Colonic mucosa (tissue), 4 donors: ENCODE results near the gene CABLES2. TPM values are rescaled to one million over a fixed set of nuclear protein-coding genes. Genes with fewer than 3 reads are reported as not detected.

ENCODE experiments used
- DNase-seq: peaks from one replicate; pipeline ENCODE4 v3.0.0-alpha.2; 2020
- H3K27ac ChIP-seq: fragments of 200-600 bp; one replicate; pipeline ENCODE4 v1.8.0; 2021
- H3K27me3 ChIP-seq: fragments of 200-600 bp; one replicate; pipeline ENCODE4 v1.8.0; 2021
- H3K36me3 ChIP-seq: fragments of 200-600 bp; one replicate; pipeline ENCODE4 v1.8.0; 2021
- H3K4me1 ChIP-seq: fragments of 200-600 bp; one replicate; pipeline ENCODE4 v1.8.0; 2021; ENCODE audit warnings: mild to moderate bottlenecking
- H3K4me3 ChIP-seq: fragments of 200-600 bp; one replicate; pipeline ENCODE4 v1.8.0; 2021
- H3K9ac ChIP-seq, 2 donors: one replicate each; pipeline ENCODE4 v1.7.0; 2013; ENCODE audit warnings: control low read depth in 2 of 2, low read depth in 2 of 2, low read length in 2 of 2
- H3K9me3 ChIP-seq: fragments of 200-600 bp; one replicate; pipeline ENCODE4 v1.8.0; 2021
- CTCF ChIP-seq: fragments of 200-600 bp; IDR thresholded peaks from one replicate; pipeline ENCODE4 v1.8.0; 2022; ENCODE audit warnings: antibody characterized with exemption, mild to moderate bottlenecking
- intact Hi-C: fragments of 100-400 bp; cut with DNase I; formaldehyde crosslinking; loops from one replicate; pipeline ENCODE4 v1.14.1; 2022
- total RNA-seq, 2 donors: library from RNA; stranded (reverse); fragmentation: NEBNext Ultra II Directional in 1 of 2; extraction: Animal tissue kit (Norgen Biotek cat#: 25700) in 1 of 2; gene quantifications; one replicate each; pipeline ENCODE4 v1.2.1, GENCODE V29; 2021
- donor health status: healthy.
- donor health status: DM: no; HTN: no; CAD: no.
- donor health status: DM: no; HTN: no; CAD: no.

Gene CABLES2
- total RNA-seq, 2 donors from 2014 or later = 7.8 to 10.5 TPM

- Histone ChIP-seq H3K4me1 (no peaks in the 10 kb centered on the region), H3K36me3 (no peaks in the 10 kb centered on the region), H3K27ac (no peak overlapping the region), H3K27me3 (no peaks in the 10 kb centered on the region), H3K4me3 (no peak overlapping the region), H3K9ac (no peak overlapping the region), H3K9me3 (no peaks in the 10 kb centered on the region)
- TF ChIP-seq CTCF = no peak
- intact Hi-C loops = no loop called here
- DNase-seq = no peak
These were observed 14.0 kb upstream of the CABLES2 start for GRCh38 chr20:62420846-62421715.

GRCh38 chr20:62419759-62420158, 12.7 kb upstream of the CABLES2 start:
- H3K27me3 ChIP-seq = no peaks in the 10 kb centered on the region
- no peak overlapping the region for H3K4me3 ChIP-seq
- H3K4me1 ChIP-seq = no peaks in the 10 kb centered on the region
- no peaks in the 10 kb centered on the region for H3K9me3 ChIP-seq
- no peaks in the 10 kb centered on the region for H3K36me3 ChIP-seq
- no peak for TF ChIP-seq CTCF
- no peak for DNase-seq
- intact Hi-C loops = loop anchor here (10.0 kb wide), 1 partner anchor 195 kb away; no protein-coding TSS in a partner anchor
- no peak overlapping the region for H3K27ac ChIP-seq
- H3K9ac ChIP-seq = no peak overlapping the region

- DNase-seq = no peak
- Histone ChIP-seq H3K4me1 (peaks cover 5% of the 10 kb centered on the region), H3K9ac (no peak overlapping the region), H3K4me3 (no peak overlapping the region), H3K9me3 (no peaks in the 10 kb centered on the region), H3K36me3 (no peaks in the 10 kb centered on the region), H3K27ac (no peak overlapping the region), H3K27me3 (no peaks in the 10 kb centered on the region)
- TF ChIP-seq CTCF = no peak
- intact Hi-C loops = loop anchor here (10.0 kb wide), 1 partner anchor 196 kb away; no protein-coding TSS in a partner anchor
These were observed 11.8 kb upstream of the CABLES2 start for GRCh38 chr20:62418709-62419487.

- H3K4me3 ChIP-seq = no peak overlapping the region
- peaks cover 11% of the 10 kb centered on the region for H3K4me1 ChIP-seq
- DNase-seq = no peak
- intact Hi-C loops = loop anchor here (10.0 kb wide), 1 partner anchor 197 kb away; no protein-coding TSS in a partner anchor
- no peaks in the 10 kb centered on the region for H3K9me3 ChIP-seq
- no peaks in the 10 kb centered on the region for H3K27me3 ChIP-seq
- no peak for TF ChIP-seq CTCF
- no peak overlapping the region for H3K27ac ChIP-seq
- no peaks in the 10 kb centered on the region for H3K36me3 ChIP-seq
- no peak overlapping the region for H3K9ac ChIP-seq
These were observed 11.1 kb upstream of the CABLES2 start for GRCh38 chr20:62417981-62418708.
